ENCODE data around the gene ITGAX.

GRCh38 chr16:31323959-31324629, 30.9 kb upstream of the ITGAX start:
- TF ChIP-seq CTCF (IDR thresholded peaks at IDR 0.05; ENCODE audit: insufficient read depth, low read length, poor library complexity, severe bottlenecking) (no peak), EZH2phosphoT487 (conservative IDR thresholded peaks at IDR 0.05; ENCODE audit: low read length) (no peak)
